ENCODE results near the gene SPAG16.

The SPAG16 gene

DNA sequence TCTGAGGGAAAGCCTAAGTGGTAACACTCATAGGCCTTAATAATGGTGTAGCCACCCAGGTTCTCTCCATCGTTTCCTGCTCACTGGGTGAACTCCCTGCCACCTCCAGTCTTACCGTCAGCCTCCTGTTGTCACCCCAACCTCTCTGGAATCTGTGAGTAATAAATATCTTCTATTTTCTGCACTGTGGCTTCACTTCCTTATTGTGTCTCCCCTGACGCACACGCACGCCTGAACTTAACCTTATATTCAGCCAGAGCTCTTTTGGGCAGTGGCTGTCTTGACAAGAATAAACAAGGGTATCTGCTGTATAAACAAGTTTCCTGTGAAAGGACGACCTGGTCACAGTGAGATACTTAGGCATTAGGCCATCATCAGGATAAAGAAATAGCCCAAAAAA, 467.2 kb downstream of the SPAG16 start:
- H3K4ac ChIP-seq (ENCODE audit: low read depth, low read length) = no peak overlapping the region
- H3K4me2 ChIP-seq (ENCODE audit: low read length) = no peak overlapping the region
- H3K23ac ChIP-seq (ENCODE audit: low read length) = no peak overlapping the region
- no peaks in the 10 kb centered on the region for H3K79me2 ChIP-seq (ENCODE audit: control insufficient read depth, insufficient read depth, low read length)
- H3K56ac ChIP-seq (ENCODE audit: low read length) = no peak overlapping the region
- no peak overlapping the region for H2AK5ac ChIP-seq (ENCODE audit: low read length)
- no peaks in the 10 kb centered on the region for H3K27me3 ChIP-seq (ENCODE audit: insufficient read depth, low read length, poor library complexity)
- no peak overlapping the region for H4K8ac ChIP-seq (ENCODE audit: low read depth, low read length)
- H3K4me3 ChIP-seq (ENCODE audit: low read length) = no peak overlapping the region
- H3K27ac ChIP-seq (ENCODE audit: low read depth, low read length) = no peak overlapping the region
- H2BK5ac ChIP-seq (ENCODE audit: low read length) = no peak overlapping the region
- no peak overlapping the region for H2BK120ac ChIP-seq (ENCODE audit: low read depth, low read length)
- H3K9ac ChIP-seq (ENCODE audit: low read length) = no peak overlapping the region
- no peak overlapping the region for H2BK15ac ChIP-seq (replicated peaks; ENCODE audit: low read depth)
- no peaks in the 10 kb centered on the region for H3K79me1 ChIP-seq (ENCODE audit: low read length)
- no peak overlapping the region for H4K5ac ChIP-seq (ENCODE audit: low read length)
- no peaks in the 10 kb centered on the region for H3K36me3 ChIP-seq (ENCODE audit: control insufficient read depth, insufficient read depth, low read length)
- DNase-seq = no peak
- no CpG with 5 or more reads among the region's 6 CpGs for WGBS (ENCODE audit: extremely low coverage, insufficient coverage, low lambda C conversion rate)
- no peak overlapping the region for H3K18ac ChIP-seq (ENCODE audit: low read length)
- H3K4me1 ChIP-seq (ENCODE audit: control insufficient read depth, low read depth, low read length) = no peaks in the 10 kb centered on the region

GRCh38 chr2:213752575-213752974, 468.3 kb downstream of the SPAG16 start:
- no peak overlapping the region for H3K27ac ChIP-seq (ENCODE audit: low read depth, low read length)
- no peak overlapping the region for H3K4me3 ChIP-seq (ENCODE audit: low read length)
- no peaks in the 10 kb centered on the region for H3K36me3 ChIP-seq (ENCODE audit: control insufficient read depth, insufficient read depth, low read length)
- no peak overlapping the region for H3K18ac ChIP-seq (ENCODE audit: low read length)
- no peaks in the 10 kb centered on the region for H3K4me1 ChIP-seq (ENCODE audit: control insufficient read depth, low read depth, low read length)
- no peak overlapping the region for H2AK5ac ChIP-seq (ENCODE audit: low read length)
- H3K9ac ChIP-seq (ENCODE audit: low read length) = no peak overlapping the region
- H3K79me1 ChIP-seq (ENCODE audit: low read length) = no peaks in the 10 kb centered on the region
- no peak overlapping the region for H3K56ac ChIP-seq (ENCODE audit: low read length)
- no peak for DNase-seq
- no peak overlapping the region for H2BK5ac ChIP-seq (ENCODE audit: low read length)
- no peaks in the 10 kb centered on the region for H3K79me2 ChIP-seq (ENCODE audit: control insufficient read depth, insufficient read depth, low read length)
- H3K23ac ChIP-seq (ENCODE audit: low read length) = no peak overlapping the region
- no CpG with 5 or more reads among the region's 2 CpGs for WGBS (ENCODE audit: extremely low coverage, insufficient coverage, low lambda C conversion rate)
- H2BK15ac ChIP-seq (replicated peaks; ENCODE audit: low read depth) = no peak overlapping the region
- no peak overlapping the region for H2BK120ac ChIP-seq (ENCODE audit: low read depth, low read length)
- H4K5ac ChIP-seq (ENCODE audit: low read length) = no peak overlapping the region
- no peak overlapping the region for H3K4me2 ChIP-seq (ENCODE audit: low read length)
- H4K8ac ChIP-seq (ENCODE audit: low read depth, low read length) = no peak overlapping the region
- H3K27me3 ChIP-seq (ENCODE audit: insufficient read depth, low read length, poor library complexity) = no peaks in the 10 kb centered on the region
- no peak overlapping the region for H3K4ac ChIP-seq (ENCODE audit: low read depth, low read length)

GRCh38 chr2:213757525-213757924, 473.3 kb downstream of the SPAG16 start:
- no peak overlapping the region for H3K4me2 ChIP-seq (ENCODE audit: low read length)
- no peaks in the 10 kb centered on the region for H3K27me3 ChIP-seq (ENCODE audit: insufficient read depth, low read length, poor library complexity)
- no peak overlapping the region for H3K27ac ChIP-seq (ENCODE audit: low read depth, low read length)
- no peak overlapping the region for H4K8ac ChIP-seq (ENCODE audit: low read depth, low read length)
- H4K5ac ChIP-seq (ENCODE audit: low read length) = no peak overlapping the region
- no peak overlapping the region for H2AK5ac ChIP-seq (ENCODE audit: low read length)
- WGBS (ENCODE audit: extremely low coverage, insufficient coverage, low lambda C conversion rate) = no CpG with 5 or more reads among the region's 3 CpGs
- H3K4ac ChIP-seq (ENCODE audit: low read depth, low read length) = no peak overlapping the region
- H3K4me3 ChIP-seq (ENCODE audit: low read length) = no peak overlapping the region
- H3K36me3 ChIP-seq (ENCODE audit: control insufficient read depth, insufficient read depth, low read length) = no peaks in the 10 kb centered on the region
- no peak overlapping the region for H3K23ac ChIP-seq (ENCODE audit: low read length)
- no peak overlapping the region for H2BK15ac ChIP-seq (replicated peaks; ENCODE audit: low read depth)
- no peaks in the 10 kb centered on the region for H3K4me1 ChIP-seq (ENCODE audit: control insufficient read depth, low read depth, low read length)
- H3K9ac ChIP-seq (ENCODE audit: low read length) = no peak overlapping the region
- no peak overlapping the region for H2BK5ac ChIP-seq (ENCODE audit: low read length)
- no peak overlapping the region for H2BK120ac ChIP-seq (ENCODE audit: low read depth, low read length)
- no peak for DNase-seq
- H3K79me2 ChIP-seq (ENCODE audit: control insufficient read depth, insufficient read depth, low read length) = no peaks in the 10 kb centered on the region
- H3K56ac ChIP-seq (ENCODE audit: low read length) = no peak overlapping the region
- no peak overlapping the region for H3K18ac ChIP-seq (ENCODE audit: low read length)
- H3K79me1 ChIP-seq (ENCODE audit: low read length) = no peaks in the 10 kb centered on the region

- no peak overlapping the region for H2AK5ac ChIP-seq (ENCODE audit: low read length)
- H3K27ac ChIP-seq (ENCODE audit: low read depth, low read length) = no peak overlapping the region
- H3K27me3 ChIP-seq (ENCODE audit: insufficient read depth, low read length, poor library complexity) = no peaks in the 10 kb centered on the region
- H3K36me3 ChIP-seq (ENCODE audit: control insufficient read depth, insufficient read depth, low read length) = no peaks in the 10 kb centered on the region
- H3K56ac ChIP-seq (ENCODE audit: low read length) = no peak overlapping the region
- no peaks in the 10 kb centered on the region for H3K79me2 ChIP-seq (ENCODE audit: control insufficient read depth, insufficient read depth, low read length)
- no peak for DNase-seq
- no peak overlapping the region for H3K4me2 ChIP-seq (ENCODE audit: low read length)
- H3K4ac ChIP-seq (ENCODE audit: low read depth, low read length) = no peak overlapping the region
- H3K4me1 ChIP-seq (ENCODE audit: control insufficient read depth, low read depth, low read length) = no peaks in the 10 kb centered on the region
- no peak overlapping the region for H3K4me3 ChIP-seq (ENCODE audit: low read length)
- no peak overlapping the region for H2BK15ac ChIP-seq (replicated peaks; ENCODE audit: low read depth)
- no peaks in the 10 kb centered on the region for H3K79me1 ChIP-seq (ENCODE audit: low read length)
- WGBS (ENCODE audit: extremely low coverage, insufficient coverage, low lambda C conversion rate) = no CpG with 5 or more reads among the region's 1 CpG
- H3K18ac ChIP-seq (ENCODE audit: low read length) = no peak overlapping the region
- no peak overlapping the region for H2BK120ac ChIP-seq (ENCODE audit: low read depth, low read length)
- no peak overlapping the region for H4K5ac ChIP-seq (ENCODE audit: low read length)
- H3K9ac ChIP-seq (ENCODE audit: low read length) = no peak overlapping the region
- H4K8ac ChIP-seq (ENCODE audit: low read depth, low read length) = no peak overlapping the region
- no peak overlapping the region for H2BK5ac ChIP-seq (ENCODE audit: low read length)
- no peak overlapping the region for H3K23ac ChIP-seq (ENCODE audit: low read length)
Measured at GRCh38 chr2:213763354-213763753, 479.1 kb downstream of the SPAG16 start.

GRCh38 chr2:213763963-213764362, 479.7 kb downstream of the SPAG16 start:
- Histone ChIP-seq H3K79me1 (ENCODE audit: low read length) (no peaks in the 10 kb centered on the region), H3K18ac (ENCODE audit: low read length) (no peak overlapping the region), H3K79me2 (ENCODE audit: control insufficient read depth, insufficient read depth, low read length) (no peaks in the 10 kb centered on the region), H3K23ac (ENCODE audit: low read length) (no peak overlapping the region), H3K4me3 (ENCODE audit: low read length) (no peak overlapping the region), H2BK15ac (replicated peaks; ENCODE audit: low read depth) (no peak overlapping the region), H3K56ac (ENCODE audit: low read length) (no peak overlapping the region), H3K36me3 (ENCODE audit: control insufficient read depth, insufficient read depth, low read length) (no peaks in the 10 kb centered on the region), H2AK5ac (ENCODE audit: low read length) (no peak overlapping the region), H3K9ac (ENCODE audit: low read length) (no peak overlapping the region), H3K27me3 (ENCODE audit: insufficient read depth, low read length, poor library complexity) (no peaks in the 10 kb centered on the region), H2BK5ac (ENCODE audit: low read length) (no peak overlapping the region), H3K4ac (ENCODE audit: low read depth, low read length) (no peak overlapping the region), H2BK120ac (ENCODE audit: low read depth, low read length) (no peak overlapping the region), H4K8ac (ENCODE audit: low read depth, low read length) (no peak overlapping the region), H3K4me2 (ENCODE audit: low read length) (no peak overlapping the region), H3K4me1 (ENCODE audit: control insufficient read depth, low read depth, low read length) (no peaks in the 10 kb centered on the region), H4K5ac (ENCODE audit: low read length) (no peak overlapping the region), H3K27ac (ENCODE audit: low read depth, low read length) (no peak overlapping the region)
- WGBS (ENCODE audit: extremely low coverage, insufficient coverage, low lambda C conversion rate) = no CpG with 5 or more reads among the region's 1 CpG
- no peak for DNase-seq

DNA sequence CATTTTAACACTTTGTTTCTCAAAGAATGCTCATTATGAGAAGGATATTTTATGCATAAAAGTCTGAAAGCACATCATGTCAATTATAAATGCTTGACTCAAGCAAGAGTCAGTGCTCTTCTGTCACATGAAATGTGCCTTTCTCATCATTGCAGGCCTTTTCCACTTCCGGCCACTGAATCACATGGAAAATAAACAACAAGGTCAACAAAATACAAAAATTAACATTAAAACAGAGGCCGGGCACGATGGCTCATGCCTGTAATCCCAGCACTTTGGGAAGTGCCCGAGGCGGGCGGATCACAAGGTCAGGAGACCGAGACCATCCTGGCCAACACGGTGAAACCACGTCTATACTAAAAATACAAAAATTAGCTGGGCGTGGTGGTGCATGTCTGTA, 480.6 kb downstream of the SPAG16 start:
- Histone ChIP-seq H4K8ac (ENCODE audit: low read depth, low read length) (no peak overlapping the region), H3K18ac (ENCODE audit: low read length) (no peak overlapping the region), H3K23ac (ENCODE audit: low read length) (no peak overlapping the region), H2BK120ac (ENCODE audit: low read depth, low read length) (no peak overlapping the region), H3K79me2 (ENCODE audit: control insufficient read depth, insufficient read depth, low read length) (no peaks in the 10 kb centered on the region), H4K5ac (ENCODE audit: low read length) (no peak overlapping the region), H3K4me3 (ENCODE audit: low read length) (no peak overlapping the region), H2BK15ac (replicated peaks; ENCODE audit: low read depth) (no peak overlapping the region), H3K4ac (ENCODE audit: low read depth, low read length) (no peak overlapping the region), H3K9ac (ENCODE audit: low read length) (no peak overlapping the region), H3K79me1 (ENCODE audit: low read length) (no peaks in the 10 kb centered on the region), H3K27me3 (ENCODE audit: insufficient read depth, low read length, poor library complexity) (peaks cover 2% of the 10 kb centered on the region), H2BK5ac (ENCODE audit: low read length) (no peak overlapping the region), H3K4me2 (ENCODE audit: low read length) (no peak overlapping the region), H3K27ac (ENCODE audit: low read depth, low read length) (no peak overlapping the region), H3K36me3 (ENCODE audit: control insufficient read depth, insufficient read depth, low read length) (no peaks in the 10 kb centered on the region), H2AK5ac (ENCODE audit: low read length) (no peak overlapping the region), H3K4me1 (ENCODE audit: control insufficient read depth, low read depth, low read length) (no peaks in the 10 kb centered on the region), H3K56ac (ENCODE audit: low read length) (no peak overlapping the region)
- DNase-seq = no peak
- WGBS (ENCODE audit: extremely low coverage, insufficient coverage, low lambda C conversion rate) = no CpG with 5 or more reads among the region's 10 CpGs
